B cell (primary cell): ENCODE results near the gene AQP12B. TPM values are rescaled to one million over a fixed set of nuclear protein-coding genes. Genes with fewer than 3 reads are reported as not detected.

ENCODE experiments used
- ATAC-seq: fragments of 200-7000 bp; cut with Tn5 transposase; one replicate; pipeline ENCODE4 v1.10.0; 2021; ENCODE audit warnings: low read depth, mild to moderate bottlenecking, moderate number of reproducible peaks, moderate library complexity
- CTCF ChIA-PET: fragments of 350-600 bp; sonication (Branson Sonifier 250); formaldehyde crosslinking; loops from one replicate; lab custom pipeline; 2021; ENCODE audit warnings: antibody characterized with exemption, inconsistent platforms; lab: Charles Lee
- POLR2A ChIA-PET: fragments of 350-600 bp; sonication (Branson Sonifier 250); formaldehyde crosslinking; loops from one replicate; lab custom pipeline; 2021; ENCODE audit warnings: antibody characterized with exemption; lab: Charles Lee
- DNase-seq: peaks from one replicate; pipeline ENCODE4 v3.0.0; 2013
- H2AFZ ChIP-seq: 2 replicates; pipeline ENCODE4 v1.6.1; 2012; ENCODE audit warnings: mild to moderate bottlenecking, low read depth, low read length; ENCODE audit not compliant: insufficient read depth, poor library complexity, severe bottlenecking
- H3K27ac ChIP-seq, 2 donors: 1 replicate in 1 of 2; 2 replicates in 1 of 2; pipeline ENCODE4 v1.5.1; 2012 to 2013; ENCODE audit warnings: low read length in 2 of 2, mild to moderate bottlenecking in 2 of 2, moderate library complexity in 1 of 2
- H3K27me3 ChIP-seq, 4 experiments: fragments of 200-600 bp in 1 of 4; sonication (generic) in 1 of 4; replicated peaks in 1 of 4; 1 replicate in 2 of 4; 2 replicates in 2 of 4; pipeline versions ENCODE4 v1.6.1 to v1.7.0; 2013 to 2016; ENCODE audit warnings: low read length in 3 of 4, mild to moderate bottlenecking in 2 of 4, mixed read lengths in 1 of 4, moderate library complexity in 1 of 4; ENCODE audit not compliant: insufficient read depth in 4 of 4, control insufficient read depth in 3 of 4; ENCODE audit errors: control extremely low read depth in 1 of 4
- H3K36me3 ChIP-seq, 2 experiments: replicated peaks in 1 of 2; 1 replicate in 1 of 2; 2 replicates in 1 of 2; pipeline versions ENCODE4 v1.6.1 to v1.7.1; 2013; ENCODE audit warnings: low read length in 1 of 2; ENCODE audit not compliant: insufficient read depth in 2 of 2, control insufficient read depth in 1 of 2; ENCODE audit errors: control extremely low read depth in 1 of 2, extremely low read depth in 1 of 2
- H3K4me1 ChIP-seq, 2 donors: fragments of 200-600 bp in 1 of 2; sonication (generic) in 1 of 2; 1 replicate in 1 of 2; 2 replicates in 1 of 2; pipeline versions ENCODE4 v1.5.1 to v1.6.1; 2013 to 2017; ENCODE audit warnings: low read length in 2 of 2; ENCODE audit not compliant: control insufficient read depth in 2 of 2, insufficient read depth in 2 of 2
- H3K4me2 ChIP-seq: replicated peaks from 2 replicates; pipeline ENCODE3; 2012; ENCODE audit warnings: mild to moderate bottlenecking, low read depth, low read length; ENCODE audit not compliant: poor library complexity, severe bottlenecking
- H3K4me3 ChIP-seq, 5 experiments: fragments of 200-600 bp in 1 of 5; sonication (generic) in 1 of 5; 1 replicate in 3 of 5; 2 replicates in 2 of 5; pipeline versions ENCODE4 v1.5.1 to v1.7.0; 2011 to 2016; ENCODE audit warnings: low read length in 4 of 5, mild to moderate bottlenecking in 4 of 5, low read depth in 2 of 5, control low read depth in 1 of 5, moderate library complexity in 1 of 5; ENCODE audit not compliant: insufficient read depth in 1 of 5; ENCODE audit errors: control extremely low read depth in 1 of 5, extremely low read depth in 1 of 5
- H3K79me2 ChIP-seq: fragments of 200-600 bp; sonication (generic); one replicate; pipeline ENCODE4 v1.6.0; 2016; ENCODE audit warnings: low read length; ENCODE audit not compliant: control insufficient read depth, insufficient read depth
- H3K9ac ChIP-seq: fragments of 200-600 bp; sonication (generic); 2 replicates; pipeline ENCODE4 v1.6.1; 2017; ENCODE audit warnings: mild to moderate bottlenecking, low read length, moderate library complexity
- H3K9me3 ChIP-seq, 3 donors: one replicate each; pipeline versions ENCODE4 v1.6.1 to v1.7.1; 2013; ENCODE audit warnings: low read length in 2 of 3; ENCODE audit not compliant: control insufficient read depth in 2 of 3, insufficient read depth in 1 of 3; ENCODE audit errors: control extremely low read depth in 1 of 3
- H4K20me1 ChIP-seq: 2 replicates; pipeline ENCODE4 v1.6.0; 2012; ENCODE audit warnings: mild to moderate bottlenecking, low read length; ENCODE audit not compliant: insufficient read depth, control insufficient read depth, poor library complexity, severe bottlenecking
- H3K27ac Mint-ChIP-seq: one replicate; pipeline ENCODE4 v1.8.0; 2021; ENCODE audit warnings: mixed read lengths
- H3K27me3 Mint-ChIP-seq: one replicate; pipeline ENCODE4 v1.8.0; 2021; ENCODE audit warnings: mixed read lengths
- H3K4me1 Mint-ChIP-seq: one replicate; pipeline ENCODE4 v1.8.0; 2021; ENCODE audit warnings: mixed read lengths
- H3K4me3 Mint-ChIP-seq: one replicate; pipeline ENCODE4 v1.8.0; 2021; ENCODE audit warnings: mixed read lengths
- H3K9me3 Mint-ChIP-seq: one replicate; pipeline ENCODE4 v1.8.0; 2022; ENCODE audit warnings: mixed read lengths; ENCODE audit not compliant: insufficient read depth
- CTCF ChIP-seq: fragments of 200-600 bp; IDR thresholded peaks from one replicate; pipeline ENCODE4 v1.8.0; 2022; ENCODE audit warnings: antibody characterized with exemption, mild to moderate bottlenecking
- EZH2 ChIP-seq: IDR thresholded peaks from 2 replicates; pipeline ENCODE4 v1.6.1; 2012; ENCODE audit warnings: borderline replicate concordance, low read depth, mild to moderate bottlenecking, moderate library complexity, low read length; ENCODE audit not compliant: insufficient read depth, poor library complexity, severe bottlenecking
- WGBS: methylation state at CpG from one replicate; pipeline ENCODE4 v1.1.5; 2013; ENCODE audit warnings: missing lambda C conversion rate; ENCODE audit not compliant: insufficient coverage; 5-methylcytosine and 5-hydroxymethylcytosine counted together
- intact Hi-C: fragments of 100-400 bp; cut with micrococcal nuclease; formaldehyde crosslinking; loops from one replicate; pipeline ENCODE4 v1.10.0; 2022
- polyA plus RNA-seq: library from polyadenylated mRNA; depleted of rRNA; stranded (reverse); fragments of >200 nt; gene quantifications from 2 replicates; pipeline ENCODE4 v1.2.3, GENCODE V29; 2012
- total RNA-seq, 2 donors: library from RNA; stranded (reverse); fragments of 120-200 nt in 1 of 2; gene quantifications; 1 replicate in 1 of 2; 2 replicates in 1 of 2; pipeline versions ENCODE4 v1.2.3 to v1.2.4, GENCODE V29; 2013 to 2022

Gene AQP12B
- total and polyA plus RNA-seq, 2 donors (not counting 1 experiment from before 2014, with no cell fraction given), result not detected

- ChIA-PET CTCF (no interaction called here), POLR2A (no interaction called here)
- Histone ChIP-seq H3K4me1 (no peaks in the 10 kb centered on the region), H3K27me3 (no peaks in the 10 kb centered on the region), H3K9ac (no peak overlapping the region), H3K4me3 (no peak overlapping the region), H3K9me3 (peaks cover 0 to 4% (median 0%) of the 10 kb centered on the region in 3 donors), H3K4me2 (no peak overlapping the region), H3K36me3 (no peaks in the 10 kb centered on the region), H3K27ac (no peak overlapping the region), H4K20me1 (no peaks in the 10 kb centered on the region), H3K79me2 (no peaks in the 10 kb centered on the region), H2AFZ (no peak overlapping the region)
- no peak overlapping the region for H3K4me3 Mint-ChIP-seq
- no peak overlapping the region for H3K27ac Mint-ChIP-seq
- DNase-seq (no peak), ATAC-seq (no peak)
- intact Hi-C loops, result no loop called here
- H3K9me3 Mint-ChIP-seq, result no peaks in the 10 kb centered on the region
- 95% methylated on average over 21 of the region's 31 CpGs for WGBS
- no peaks in the 10 kb centered on the region for H3K4me1 Mint-ChIP-seq
- TF ChIP-seq EZH2 (no peak), CTCF (no peak)
- no peaks in the 10 kb centered on the region for H3K27me3 Mint-ChIP-seq
Measured at GRCh38 chr2:240717681-240718581, 35.2 kb upstream of the AQP12B start.

GRCh38 chr2:240717181-240717641 is 34.5 kb upstream of the AQP12B start:
- Histone ChIP-seq H3K36me3 (no peaks in the 10 kb centered on the region), H3K4me3 (no peak overlapping the region), H3K4me2 (no peak overlapping the region), H4K20me1 (no peaks in the 10 kb centered on the region), H2AFZ (no peak overlapping the region), H3K27me3 (no peaks in the 10 kb centered on the region), H3K27ac (no peak overlapping the region), H3K9ac (no peak overlapping the region), H3K9me3 (peaks cover 0 to 4% (median 0%) of the 10 kb centered on the region in 3 donors), H3K4me1 (no peaks in the 10 kb centered on the region), H3K79me2 (no peaks in the 10 kb centered on the region)
- TF ChIP-seq CTCF, result no peak
- TF ChIP-seq EZH2, result no peak
- Mint-ChIP-seq H3K27me3 (no peaks in the 10 kb centered on the region), H3K4me3 (no peak overlapping the region), H3K4me1 (no peaks in the 10 kb centered on the region), H3K9me3 (no peaks in the 10 kb centered on the region), H3K27ac (no peak overlapping the region)
- intact Hi-C loops, result no loop called here
- no peak for DNase-seq
- no peak for ATAC-seq
- ChIA-PET CTCF (no interaction called here), POLR2A (no interaction called here)
- WGBS, result 80% methylated on average over 13 of the region's 18 CpGs
